ENCODE results near the gene TOP1.
A peak's percentile ranks its signal among the peaks of the same experiment; 100 is the strongest.

Gene TOP1

GRCh38 chr20:41028359-41029149, at the start of gene TOP1:
Gene TOP1, plus strand, starts transcription at chr20:41028822. Its CDS starts 246 bp downstream, at chr20:41029068.
- DNase-seq (ENCODE audit: low read depth, low spot score) = peak; percentile 100

GRCh38 chr20:40979247-40979646, 49.4 kb upstream of the TOP1 start:
- DNase-seq (ENCODE audit: low read depth, low spot score) = no peak

DNA sequence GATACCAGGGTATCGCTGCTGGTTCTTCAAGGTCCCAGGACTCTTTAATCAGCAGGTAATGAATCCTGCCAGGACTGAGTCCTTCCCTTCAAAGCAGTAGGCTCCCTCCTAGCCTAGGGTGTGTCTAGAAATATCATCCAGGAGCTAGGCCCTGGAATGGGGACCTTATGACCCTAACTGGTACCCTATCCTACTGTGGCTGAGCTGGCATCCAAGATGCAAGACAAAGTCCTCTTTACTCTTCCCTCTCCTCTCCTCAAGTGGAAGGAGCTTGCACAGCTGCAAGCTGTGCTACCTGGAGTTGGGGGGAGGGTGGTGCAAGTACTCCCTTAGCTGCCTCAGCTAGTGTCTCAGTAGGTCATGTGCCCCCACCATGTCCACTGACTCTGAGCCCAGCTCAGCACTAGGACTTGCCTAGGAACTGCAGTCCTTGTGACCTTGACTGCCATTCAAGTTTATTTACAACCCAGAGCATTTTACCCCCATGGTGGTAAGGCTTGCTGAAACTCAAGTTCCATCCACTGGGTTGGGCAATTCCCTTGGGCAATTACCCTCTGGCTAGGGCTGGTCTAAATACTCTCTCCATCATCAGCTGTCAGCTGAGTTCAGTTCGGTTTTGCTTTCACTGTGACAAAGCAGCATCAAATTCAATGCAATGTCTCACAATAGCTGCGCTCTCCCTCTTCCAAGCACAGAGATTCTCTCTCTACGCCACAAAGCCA, 48.4 kb upstream of the TOP1 start:
- DNase-seq (ENCODE audit: low read depth, low spot score) = no peak

- DNase-seq (ENCODE audit: low read depth, low spot score) = no peak
Measured at GRCh38 chr20:40980828-40981310, 47.8 kb upstream of the TOP1 start.

- DNase-seq (ENCODE audit: low read depth, low spot score) = no peak
Measured at GRCh38 chr20:40982415-40983145, 46.0 kb upstream of the TOP1 start.

DNA sequence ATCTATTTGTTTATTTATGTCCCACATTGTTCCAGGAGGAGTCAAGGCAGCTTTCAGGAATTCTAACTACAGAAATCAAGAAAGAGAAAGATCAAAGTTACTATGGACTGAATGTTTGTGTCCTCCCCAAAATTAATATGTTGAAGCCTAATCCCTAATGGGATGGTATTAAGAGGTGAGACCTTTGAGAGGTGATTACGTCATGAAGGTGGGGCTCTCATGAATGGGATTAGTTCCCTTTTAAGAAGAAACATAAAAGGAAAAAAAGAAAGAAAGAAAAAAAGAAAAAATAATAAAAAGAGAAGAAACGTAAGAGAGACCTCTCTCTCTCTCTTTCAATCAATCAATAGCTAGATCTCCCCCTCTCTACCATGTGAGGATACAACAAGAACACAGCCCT, 44.7 kb upstream of the TOP1 start:
- DNase-seq (ENCODE audit: low read depth, low spot score) = no peak

DNA sequence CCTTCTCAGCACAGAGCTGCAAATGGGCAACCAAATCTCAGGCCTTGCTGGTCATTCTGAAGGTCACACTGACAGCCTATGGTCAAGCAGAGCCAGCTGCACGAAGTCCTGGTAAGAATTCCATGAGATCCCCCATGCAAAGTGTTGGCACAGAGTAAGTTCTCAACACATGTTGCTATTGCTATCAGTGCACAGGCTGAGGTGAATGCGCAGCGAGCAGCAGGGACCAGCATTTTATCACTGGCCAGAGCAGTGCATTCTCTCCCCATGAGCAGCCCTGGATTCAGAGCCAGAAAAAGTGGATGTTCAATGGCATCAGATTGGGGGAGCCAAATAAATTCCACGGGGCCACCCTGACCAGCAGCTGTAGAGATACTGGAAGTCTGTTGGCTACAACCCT, 44.1 kb upstream of the TOP1 start:
- no peak for DNase-seq (ENCODE audit: low read depth, low spot score)

- DNase-seq (ENCODE audit: low read depth, low spot score) = no peak
Measured at GRCh38 chr20:40986774-40987173, 41.8 kb upstream of the TOP1 start.

GRCh38 chr20:40990542-40991120, 38.0 kb upstream of the TOP1 start:
- peak; percentile 80 for DNase-seq (ENCODE audit: low read depth, low spot score)

DNA sequence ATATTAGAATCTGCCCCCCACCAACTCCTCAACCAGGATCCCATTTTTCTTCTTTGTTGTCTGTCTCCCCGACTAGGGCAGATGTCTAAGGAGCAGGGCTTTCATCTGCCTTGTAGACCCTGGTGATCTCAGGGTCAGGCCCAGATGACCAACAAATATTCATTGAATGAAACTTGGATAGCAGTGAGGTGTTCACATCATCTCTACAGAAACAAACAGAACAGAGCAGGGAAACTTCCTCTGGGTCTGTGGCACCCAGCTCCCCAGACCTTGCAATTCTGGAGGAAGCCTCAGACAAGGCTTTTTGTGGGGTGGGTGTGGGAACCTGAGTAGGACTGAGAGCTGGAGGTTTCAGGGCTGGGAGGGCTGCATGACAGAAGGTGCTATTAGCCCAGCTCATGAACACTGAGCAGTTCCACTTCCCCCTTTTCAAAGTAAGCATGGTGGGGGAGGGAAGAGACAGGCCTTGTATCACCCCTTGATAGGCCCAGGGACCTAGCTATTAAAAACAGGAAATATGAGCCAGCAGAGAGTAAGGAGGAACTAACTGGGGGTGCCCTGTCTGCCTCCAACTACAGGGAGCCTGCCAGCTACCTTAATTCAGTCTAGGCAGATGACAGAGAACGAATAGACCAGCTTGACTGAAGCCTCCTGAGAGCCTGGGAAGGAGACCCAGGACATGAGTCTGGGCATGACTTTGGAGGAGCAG, 37.3 kb upstream of the TOP1 start:
- DNase-seq (ENCODE audit: low read depth, low spot score) = no peak

- no peak for DNase-seq (ENCODE audit: low read depth, low spot score)
Measured at GRCh38 chr20:40992349-40993113, 36.1 kb upstream of the TOP1 start.

- no peak for DNase-seq (ENCODE audit: low read depth, low spot score)
Measured at GRCh38 chr20:40993794-40994540, 34.7 kb upstream of the TOP1 start.

DNA sequence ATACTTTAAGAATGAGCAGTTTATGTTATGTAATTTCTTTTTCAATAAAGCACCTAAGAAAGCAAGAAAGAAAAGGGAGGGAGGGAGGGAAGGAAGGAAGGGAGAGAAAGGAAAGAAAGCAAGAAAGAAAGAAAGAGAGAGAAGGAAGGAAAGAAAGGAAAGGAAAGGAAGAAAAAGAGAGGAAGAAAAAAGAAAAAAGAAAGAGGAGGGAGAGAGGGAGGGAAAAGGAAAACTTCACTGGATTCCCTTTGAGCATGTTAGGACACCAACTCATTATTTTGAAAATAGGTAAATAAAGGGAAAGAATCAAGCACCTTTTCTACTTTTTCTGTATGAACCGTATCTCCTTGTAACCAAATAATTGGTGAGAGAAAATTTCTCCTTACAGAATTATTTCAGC, 32.3 kb upstream of the TOP1 start:
- no peak for DNase-seq (ENCODE audit: low read depth, low spot score)

GRCh38 chr20:40997116-40997515, 31.5 kb upstream of the TOP1 start:
- no peak for DNase-seq (ENCODE audit: low read depth, low spot score)

DNA sequence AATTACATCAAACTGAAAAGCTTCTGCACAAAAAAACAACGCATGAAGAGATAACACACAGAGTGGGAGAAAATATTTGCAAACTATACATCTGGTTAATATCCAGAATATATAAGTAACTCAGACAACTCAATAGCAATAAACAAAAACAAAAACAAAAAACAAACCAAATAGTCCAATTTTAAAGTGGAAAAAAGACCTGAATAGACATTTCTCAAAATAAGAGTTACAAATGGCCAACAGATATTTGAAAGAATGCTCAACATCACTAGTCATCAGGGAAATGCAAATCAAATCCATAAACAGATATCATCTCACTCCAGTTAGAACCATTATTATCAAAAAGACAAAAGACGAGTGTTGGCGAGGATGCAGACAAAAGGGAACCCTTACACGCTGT, 28.8 kb upstream of the TOP1 start:
- DNase-seq (ENCODE audit: low read depth, low spot score) = no peak

- no peak for DNase-seq (ENCODE audit: low read depth, low spot score)
Measured at GRCh38 chr20:41000628-41001027, 28.0 kb upstream of the TOP1 start.

GRCh38 chr20:41001497-41001896, 27.1 kb upstream of the TOP1 start:
- DNase-seq (ENCODE audit: low read depth, low spot score) = no peak

- no peak for DNase-seq (ENCODE audit: low read depth, low spot score)
Measured at GRCh38 chr20:41002842-41003142, 25.8 kb upstream of the TOP1 start.

GRCh38 chr20:41003143-41003935, 25.3 kb upstream of the TOP1 start:
- DNase-seq (ENCODE audit: low read depth, low spot score) = peak; percentile 78

Data from smooth muscle cell of the brain vasculature (primary cell).